GM06990 (cell line): ENCODE data around the gene PLBD2.

Experiments used
- DNase-seq: peaks from one replicate; pipeline ENCODE4 v3.0.0-alpha.2; 2011; ENCODE audit not compliant: insufficient read length; ENCODE audit errors: extremely low read depth
- H3K27me3 ChIP-seq: replicated peaks from 2 replicates; pipeline ENCODE4 v1.6.0; 2011; ENCODE audit warnings: low read length; ENCODE audit not compliant: control insufficient read depth, insufficient read depth
- H3K36me3 ChIP-seq: 2 replicates; pipeline ENCODE4 v1.5.1; 2011; ENCODE audit warnings: low read length; ENCODE audit not compliant: control insufficient read depth, insufficient read depth
- H3K4me3 ChIP-seq: replicated peaks from 2 replicates; pipeline ENCODE4 v1.5.1; 2011; ENCODE audit warnings: low read depth, mild to moderate bottlenecking, control low read depth, low read length
- TF ChIP-seq, protein P1 (sequence below): IDR thresholded peaks from 2 replicates; pipeline ENCODE4 v1.5.1; 2011; ENCODE audit warnings: low read length, control low read depth, mild to moderate bottlenecking, inconsistent platforms; ENCODE audit not compliant: insufficient read depth, poor library complexity, severe bottlenecking

PLBD2 gene

DNA sequence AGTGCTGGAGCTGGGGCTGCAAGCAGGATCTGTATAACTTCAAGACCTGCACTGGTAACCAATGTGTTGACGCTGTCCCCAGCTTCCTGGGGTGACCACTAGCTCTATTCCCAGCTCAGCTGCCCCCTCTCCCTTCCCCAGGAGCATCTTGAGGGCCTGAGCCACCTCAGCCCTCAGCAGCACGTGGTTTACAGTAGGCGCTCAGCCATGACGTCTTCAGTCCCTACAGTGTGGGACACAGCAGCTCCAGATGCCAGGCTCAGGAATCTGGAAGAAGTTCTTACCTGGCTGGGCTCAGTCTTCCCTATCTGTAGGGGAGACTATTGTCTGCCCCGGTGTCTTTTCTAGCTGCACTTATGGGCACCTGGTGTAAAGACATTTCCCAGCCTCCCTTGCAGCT is 36.7 kb downstream of the PLBD2 start:
- TF ChIP-seq, protein P1, sequence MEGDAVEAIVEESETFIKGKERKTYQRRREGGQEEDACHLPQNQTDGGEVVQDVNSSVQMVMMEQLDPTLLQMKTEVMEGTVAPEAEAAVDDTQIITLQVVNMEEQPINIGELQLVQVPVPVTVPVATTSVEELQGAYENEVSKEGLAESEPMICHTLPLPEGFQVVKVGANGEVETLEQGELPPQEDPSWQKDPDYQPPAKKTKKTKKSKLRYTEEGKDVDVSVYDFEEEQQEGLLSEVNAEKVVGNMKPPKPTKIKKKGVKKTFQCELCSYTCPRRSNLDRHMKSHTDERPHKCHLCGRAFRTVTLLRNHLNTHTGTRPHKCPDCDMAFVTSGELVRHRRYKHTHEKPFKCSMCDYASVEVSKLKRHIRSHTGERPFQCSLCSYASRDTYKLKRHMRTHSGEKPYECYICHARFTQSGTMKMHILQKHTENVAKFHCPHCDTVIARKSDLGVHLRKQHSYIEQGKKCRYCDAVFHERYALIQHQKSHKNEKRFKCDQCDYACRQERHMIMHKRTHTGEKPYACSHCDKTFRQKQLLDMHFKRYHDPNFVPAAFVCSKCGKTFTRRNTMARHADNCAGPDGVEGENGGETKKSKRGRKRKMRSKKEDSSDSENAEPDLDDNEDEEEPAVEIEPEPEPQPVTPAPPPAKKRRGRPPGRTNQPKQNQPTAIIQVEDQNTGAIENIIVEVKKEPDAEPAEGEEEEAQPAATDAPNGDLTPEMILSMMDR: no peak
- DNase-seq: no peak
- no peaks in the 10 kb centered on the region for H3K36me3 ChIP-seq
- H3K4me3 ChIP-seq: no peak overlapping the region
- H3K27me3 ChIP-seq: no peaks in the 10 kb centered on the region

DNA sequence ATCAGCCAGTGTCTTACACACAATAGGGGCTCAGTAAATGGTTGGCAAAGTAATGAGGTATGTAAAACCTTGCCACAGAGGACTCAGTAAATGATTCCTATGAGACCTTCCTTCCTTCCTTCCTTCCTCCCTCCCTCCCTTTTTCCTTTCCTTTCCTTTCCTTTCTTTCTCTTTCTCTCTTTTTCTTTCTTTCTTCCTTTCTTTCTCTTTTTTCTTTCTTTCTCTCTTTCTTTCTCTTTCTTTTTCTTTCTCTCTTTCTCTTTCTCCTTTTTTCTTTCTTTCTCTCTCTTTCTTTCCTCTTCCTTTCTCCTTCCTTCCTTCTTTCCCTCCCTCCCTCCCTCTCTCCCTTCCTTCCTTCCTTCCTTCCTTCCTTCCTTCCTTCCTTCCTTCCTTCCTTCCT is 37.8 kb downstream of the PLBD2 start:
- no peak for DNase-seq
- Histone ChIP-seq H3K4me3 (no peak overlapping the region), H3K36me3 (no peaks in the 10 kb centered on the region), H3K27me3 (no peaks in the 10 kb centered on the region)
- TF ChIP-seq, protein P1: no peak

DNA sequence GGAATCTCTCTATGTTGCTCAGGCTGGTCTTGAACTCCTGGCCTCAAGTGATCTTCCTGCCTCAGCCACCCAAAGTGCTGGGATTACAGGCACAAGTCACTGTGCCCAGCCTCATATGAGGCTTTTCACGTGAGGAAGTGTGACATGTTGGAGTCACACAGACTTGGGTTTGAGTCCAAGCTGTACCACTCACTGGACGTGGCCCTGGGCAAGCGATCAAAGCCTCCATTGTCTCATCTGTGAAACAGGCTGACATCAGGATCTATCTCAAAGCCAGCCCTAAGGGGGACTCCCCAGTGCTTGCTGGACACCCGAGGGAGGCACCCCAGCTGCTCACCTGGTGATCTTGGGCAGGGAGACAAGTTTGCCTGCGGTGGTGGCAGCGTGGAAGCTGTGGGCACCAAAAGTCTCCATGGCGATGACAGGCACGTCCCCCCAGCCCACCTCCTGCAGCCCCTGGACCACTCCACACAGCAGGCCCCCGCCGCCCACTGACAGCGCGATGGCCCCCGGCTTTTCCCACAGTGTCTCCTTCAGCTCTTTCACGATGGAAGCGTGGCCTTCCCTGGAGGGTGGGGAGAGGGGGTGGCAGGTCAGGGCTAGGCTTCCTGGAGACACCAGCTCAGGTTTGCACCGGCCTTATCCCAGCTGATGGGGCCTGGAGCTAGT is 38.6 kb downstream of the PLBD2 start:
- no peaks in the 10 kb centered on the region for H3K27me3 ChIP-seq
- H3K4me3 ChIP-seq: no peak overlapping the region
- TF ChIP-seq, protein P1: no peak
- no peaks in the 10 kb centered on the region for H3K36me3 ChIP-seq
- DNase-seq: no peak

DNA sequence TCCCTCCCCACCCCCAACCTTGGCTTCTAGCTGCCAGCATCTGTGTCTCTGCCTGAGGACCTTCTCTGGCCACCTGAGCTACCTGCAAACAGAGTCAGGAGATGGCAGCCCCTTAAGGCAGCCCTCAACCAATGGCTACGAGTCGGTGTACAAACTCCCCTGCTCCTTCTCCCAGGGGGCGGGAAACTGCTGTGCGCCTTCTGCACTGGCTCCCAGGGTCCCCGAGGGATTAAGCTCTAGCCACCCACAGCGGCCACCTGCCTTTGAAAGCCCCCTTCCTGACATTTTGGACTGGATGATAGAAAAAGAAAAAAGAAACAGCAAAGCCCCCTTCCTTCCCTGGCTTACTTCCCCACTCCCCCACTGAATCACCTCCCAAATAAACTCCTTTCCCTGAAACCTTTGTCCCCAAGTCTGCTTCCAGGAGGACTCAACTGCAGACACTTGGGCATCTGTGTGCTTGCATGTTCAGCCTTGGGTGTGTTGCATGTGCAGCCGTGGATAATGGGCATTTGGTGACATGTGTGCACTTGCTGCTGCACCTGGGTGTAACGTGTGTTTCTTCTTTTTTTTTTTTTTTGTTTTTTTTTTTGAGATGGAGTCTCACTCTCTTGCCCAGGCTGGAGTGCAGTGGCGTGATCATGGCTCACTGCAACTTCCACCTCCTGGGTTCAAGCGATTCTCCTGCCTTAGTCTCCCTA is 39.3 kb downstream of the PLBD2 start:
- H3K27me3 ChIP-seq: no peaks in the 10 kb centered on the region
- H3K4me3 ChIP-seq: no peak overlapping the region
- H3K36me3 ChIP-seq: no peaks in the 10 kb centered on the region
- DNase-seq: no peak
- TF ChIP-seq, protein P1: no peak

DNA sequence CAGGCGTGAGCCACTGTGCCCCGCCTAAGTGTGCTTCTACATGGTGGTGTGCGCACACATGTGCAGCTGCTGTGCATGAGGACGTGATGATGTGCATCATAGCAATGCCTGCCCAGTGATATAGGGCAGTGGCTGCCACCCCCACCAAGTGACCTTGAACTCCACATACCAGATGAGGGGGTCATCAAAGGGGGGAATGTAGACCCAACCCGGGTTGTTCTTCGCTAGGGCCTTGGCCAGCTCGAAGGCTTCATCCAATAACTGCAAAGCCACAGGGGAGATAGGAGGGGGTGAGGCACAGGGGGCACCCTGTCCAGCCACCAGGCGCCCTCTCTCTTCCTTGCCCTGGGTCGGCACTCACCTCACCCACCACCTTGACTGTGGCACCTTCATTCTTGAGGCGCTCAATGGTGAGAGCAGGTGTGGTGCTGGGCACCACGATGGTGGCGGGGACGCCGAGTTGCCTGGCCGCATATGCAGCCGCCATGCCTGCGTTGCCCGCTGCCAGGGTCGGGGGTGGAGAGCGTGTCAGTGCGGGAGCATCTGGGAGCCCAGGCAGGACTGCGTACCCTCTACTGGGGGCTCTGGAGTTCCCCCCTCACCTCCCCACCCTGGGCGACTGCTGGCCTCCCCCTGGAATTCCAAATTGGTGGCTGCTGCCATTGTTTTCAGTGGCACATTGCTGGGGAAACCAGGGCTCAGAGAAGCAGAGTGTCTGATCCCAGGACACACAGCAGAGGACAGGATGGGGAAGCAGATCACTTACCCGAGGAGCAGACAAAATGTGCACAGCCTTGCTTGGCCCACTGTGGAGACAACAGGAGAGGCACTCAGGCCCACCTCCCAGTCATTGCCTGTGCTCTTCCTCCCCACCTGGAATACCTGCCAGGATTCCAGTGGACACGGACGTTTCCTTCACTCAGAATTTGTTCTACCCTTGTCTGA is 40.2 kb downstream of the PLBD2 start:
- no peak overlapping the region for H3K4me3 ChIP-seq
- TF ChIP-seq, protein P1: no peak
- no peaks in the 10 kb centered on the region for H3K36me3 ChIP-seq
- DNase-seq: no peak
- H3K27me3 ChIP-seq: no peaks in the 10 kb centered on the region
